ENCODE measurements around the gene KRTAP12-4.
"Not testable (repeated sequence)": the region's sequence is repeated elsewhere in the genome, so short reads cannot be mapped to it uniquely, and the experiment has no call there.

The KRTAP12-4 gene

GRCh38 chr21:44644878-44645277 is 9.6 kb downstream of the KRTAP12-4 start:
- H3K4me3 ChIP-seq (replicated peaks; ENCODE audit: low read depth, low read length): no peak overlapping the region
- no peak for TF ChIP-seq CTCF (IDR thresholded peaks at IDR 0.05; ENCODE audit: low read length, missing control alignments)
- no peak for DNase-seq (ENCODE audit: low read depth)

- H3K4me3 ChIP-seq (replicated peaks; ENCODE audit: low read depth, low read length): no peak overlapping the region
- TF ChIP-seq CTCF (IDR thresholded peaks at IDR 0.05; ENCODE audit: low read length, missing control alignments): no peak
- DNase-seq (ENCODE audit: low read depth): no peak
These were observed 10.6 kb downstream of the KRTAP12-4 start for GRCh38 chr21:44643741-44644310.

GRCh38 chr21:44640761-44641160 is 13.7 kb downstream of the KRTAP12-4 start:
- TF ChIP-seq CTCF (IDR thresholded peaks at IDR 0.05; ENCODE audit: low read length, missing control alignments): no peak
- no peak overlapping the region for H3K4me3 ChIP-seq (replicated peaks; ENCODE audit: low read depth, low read length)
- DNase-seq (ENCODE audit: low read depth): no peak

- H3K4me3 ChIP-seq (replicated peaks; ENCODE audit: low read depth, low read length): no peak overlapping the region
- TF ChIP-seq CTCF (IDR thresholded peaks at IDR 0.05; ENCODE audit: low read length, missing control alignments): no peak
- no peak for DNase-seq (ENCODE audit: low read depth)
These were observed 15.2 kb downstream of the KRTAP12-4 start for GRCh38 chr21:44639331-44639655.

GRCh38 chr21:44638506-44639330 is 15.7 kb downstream of the KRTAP12-4 start:
- H3K4me3 ChIP-seq (replicated peaks; ENCODE audit: low read depth, low read length); DNase-seq (ENCODE audit: low read depth): not testable (repeated sequence)

- not testable (repeated sequence) for DNase-seq (ENCODE audit: low read depth); H3K4me3 ChIP-seq (replicated peaks; ENCODE audit: low read depth, low read length)
These were observed 16.6 kb downstream of the KRTAP12-4 start for GRCh38 chr21:44637851-44638348.

- no peak for TF ChIP-seq CTCF (IDR thresholded peaks at IDR 0.05; ENCODE audit: low read length, missing control alignments)
- no peak for DNase-seq (ENCODE audit: low read depth)
These were observed 17.2 kb downstream of the KRTAP12-4 start, which contains the start of gene KRTAP10-10 for GRCh38 chr21:44637018-44637850. KRTAP10-10 (plus strand) TSS chr21:44637356; CDS start chr21:44637418, 62 bp downstream.

More at GRCh38 chr21:44637018-44637850, 17.2 kb downstream of the KRTAP12-4 start, which contains the start of gene KRTAP10-10:
- H3K4me3 ChIP-seq (replicated peaks; ENCODE audit: low read depth, low read length): no peak within 1 kb of the TSS

All from fibroblast of pulmonary artery (primary cell).